Neural progenitor cell (in vitro differentiated cells): ENCODE measurements around the gene TMEM186.

ENCODE experiments used
- CTCF ChIP-seq: fragments of 200-600 bp; sonication (generic); IDR thresholded peaks from 2 replicates; pipeline ENCODE4 v1.5.1; 2017; ENCODE audit warnings: antibody characterized with exemption, mild to moderate bottlenecking
- EZH2phosphoT487 ChIP-seq: fragments of 200-600 bp; sonication (generic); IDR thresholded peaks from 2 replicates; pipeline ENCODE4 v1.6.1; 2017; ENCODE audit warnings: antibody characterized with exemption

DNA sequence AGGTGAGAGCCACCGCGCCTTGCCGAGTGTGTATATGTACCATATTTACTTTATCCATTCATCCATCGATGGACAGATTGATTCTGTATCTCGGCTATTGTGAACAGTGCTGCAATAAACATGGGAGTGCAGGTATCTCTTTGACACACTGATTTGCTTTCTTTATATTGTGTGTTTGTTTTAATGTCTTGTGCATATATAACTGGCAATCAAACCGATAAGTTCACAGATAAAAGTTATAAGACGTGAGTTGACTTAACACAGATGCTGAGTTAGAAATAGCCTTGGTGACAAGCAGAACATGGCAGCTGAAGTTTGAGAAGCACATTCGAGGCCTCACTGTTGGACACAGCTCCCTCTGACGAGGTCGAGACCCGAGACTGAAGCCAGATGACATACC lies 23.2 kb downstream of the TMEM186 start:
- no peak for TF ChIP-seq EZH2phosphoT487
- no peak for TF ChIP-seq CTCF
